ENCODE results near the gene ASTN2. TPM values are rescaled to one million over a fixed set of nuclear protein-coding genes. Genes with fewer than 3 reads are reported as not detected.

Gene ASTN2
- total and polyA plus RNA-seq, 10 of the 15 experiments (the other 5 are each of a cell fraction or from before 2014, with no cell fraction given), result 1.4 to 15.7 (median 7.0) TPM

DNA sequence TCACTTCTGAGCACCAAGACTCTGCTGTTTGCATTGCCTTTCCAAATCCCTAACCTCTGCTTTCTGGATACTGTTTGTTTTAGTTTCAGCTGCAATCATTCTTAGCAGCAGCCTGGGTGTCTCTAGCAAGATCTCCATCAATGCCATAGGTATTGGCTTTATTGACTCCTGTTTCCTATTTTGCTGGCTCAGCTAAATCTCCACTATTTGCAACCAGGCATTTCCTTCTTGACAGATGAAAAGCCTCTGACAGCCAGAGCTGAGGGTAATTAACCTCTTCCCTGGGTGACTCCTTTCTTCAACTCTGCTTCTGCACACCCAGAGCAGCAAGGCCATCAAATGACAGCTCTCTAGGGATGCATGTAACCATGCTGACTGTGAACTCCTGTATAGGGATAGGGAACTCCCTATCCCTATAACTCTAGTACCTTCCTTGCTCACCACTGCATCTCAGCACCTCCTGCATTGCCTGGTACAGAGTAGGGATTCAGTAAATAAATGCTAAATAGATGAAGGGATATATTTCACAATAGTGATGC lies 434.2 kb downstream of the ASTN2 start:
- no TSS peak for BruUV-seq (replicated peaks)

More for the DNA sequence above, 434.2 kb downstream of the ASTN2 start:
- CTCF ChIA-PET, result no interaction called here
- H3K4me3 ChIP-seq, result no peak overlapping the region
- H2AFZ ChIP-seq (ENCODE audit: control insufficient read depth, low read depth, low read length), result no peak overlapping the region
- H3K4me2 ChIP-seq (ENCODE audit: control insufficient read depth, insufficient read depth), result no peak overlapping the region
- no peak overlapping the region for H3K27ac ChIP-seq (ENCODE audit: control insufficient read depth, insufficient read depth)
- no peak overlapping the region for H3K9ac ChIP-seq (ENCODE audit: control insufficient read depth, insufficient read depth, low read length)
- RAD21 ChIA-PET (ENCODE audit: unreplicated experiment), result no interaction called here
- in situ Hi-C loops (cut with MboI), result no loop called here
- TF ChIP-seq, protein P1, sequence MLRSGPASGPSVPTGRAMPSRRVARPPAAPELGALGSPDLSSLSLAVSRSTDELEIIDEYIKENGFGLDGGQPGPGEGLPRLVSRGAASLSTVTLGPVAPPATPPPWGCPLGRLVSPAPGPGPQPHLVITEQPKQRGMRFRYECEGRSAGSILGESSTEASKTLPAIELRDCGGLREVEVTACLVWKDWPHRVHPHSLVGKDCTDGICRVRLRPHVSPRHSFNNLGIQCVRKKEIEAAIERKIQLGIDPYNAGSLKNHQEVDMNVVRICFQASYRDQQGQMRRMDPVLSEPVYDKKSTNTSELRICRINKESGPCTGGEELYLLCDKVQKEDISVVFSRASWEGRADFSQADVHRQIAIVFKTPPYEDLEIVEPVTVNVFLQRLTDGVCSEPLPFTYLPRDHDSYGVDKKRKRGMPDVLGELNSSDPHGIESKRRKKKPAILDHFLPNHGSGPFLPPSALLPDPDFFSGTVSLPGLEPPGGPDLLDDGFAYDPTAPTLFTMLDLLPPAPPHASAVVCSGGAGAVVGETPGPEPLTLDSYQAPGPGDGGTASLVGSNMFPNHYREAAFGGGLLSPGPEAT (IDR thresholded peaks at IDR 0.05; ENCODE audit: low read depth), result no peak
- no peak for TF ChIP-seq FOS (IDR thresholded peaks at IDR 0.05; ENCODE audit: borderline replicate concordance, extremely low read depth, insufficient read length)
- TF ChIP-seq MYB (IDR thresholded peaks at IDR 0.05; ENCODE audit: borderline replicate concordance, low read depth, low read length), result no peak
- TF ChIP-seq, protein P2, sequence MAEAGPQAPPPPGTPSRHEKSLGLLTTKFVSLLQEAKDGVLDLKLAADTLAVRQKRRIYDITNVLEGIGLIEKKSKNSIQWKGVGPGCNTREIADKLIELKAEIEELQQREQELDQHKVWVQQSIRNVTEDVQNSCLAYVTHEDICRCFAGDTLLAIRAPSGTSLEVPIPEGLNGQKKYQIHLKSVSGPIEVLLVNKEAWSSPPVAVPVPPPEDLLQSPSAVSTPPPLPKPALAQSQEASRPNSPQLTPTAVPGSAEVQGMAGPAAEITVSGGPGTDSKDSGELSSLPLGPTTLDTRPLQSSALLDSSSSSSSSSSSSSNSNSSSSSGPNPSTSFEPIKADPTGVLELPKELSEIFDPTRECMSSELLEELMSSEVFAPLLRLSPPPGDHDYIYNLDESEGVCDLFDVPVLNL (IDR thresholded peaks at IDR 0.05; ENCODE audit: low read depth, low read length), result no peak
- intact Hi-C loops (cut with micrococcal nuclease; ENCODE audit: unreplicated experiment), result no loop called here
- no peaks in the 10 kb centered on the region for H4K20me1 ChIP-seq (ENCODE audit: control insufficient read depth, insufficient read depth)
- no peak for FAIRE-seq
- DNase-seq (ENCODE audit: low read depth, low spot score), result no peak
- no peaks in the 10 kb centered on the region for H3K36me3 ChIP-seq (ENCODE audit: control insufficient read depth in 2 of 2, insufficient read depth in 2 of 2, low read length in 1 of 2)
- H3K79me2 ChIP-seq (ENCODE audit: control insufficient read depth, insufficient read depth, low read length), result no peaks in the 10 kb centered on the region
- H3K4me1 ChIP-seq (ENCODE audit: control insufficient read depth, insufficient read depth, low read length), result no peaks in the 10 kb centered on the region
- no peaks in the 10 kb centered on the region for H3K9me3 ChIP-seq (replicated peaks; ENCODE audit: control insufficient read depth, insufficient read depth, low read length)
- POLR2A ChIA-PET, result no interaction called here
- H3K27me3 ChIP-seq (replicated peaks in 1 of 2; ENCODE audit: control insufficient read depth in 2 of 2, insufficient read depth in 2 of 2, low read length in 1 of 2), result no peaks in the 10 kb centered on the region; a peak in 2 of 4 replicates
- SMC1A ChIA-PET (ENCODE audit: uncharacterized antibody, unreplicated experiment), result no interaction called here
- no peak for ATAC-seq
